GM12878 (cell line): ENCODE data around the gene CRYAA.

Experiments
- SIN3A ChIP-seq: IDR thresholded peaks from 2 replicates; pipeline ENCODE4 v1.6.1; 2012; ENCODE audit warnings: low read depth, low read length, improper control_type of control experiment
- SUPT20H ChIP-seq: IDR thresholded peaks from 2 replicates; pipeline ENCODE4 v1.6.1; 2011; ENCODE audit warnings: low read depth, mild to moderate bottlenecking, low read length, moderate library complexity, borderline replicate concordance; ENCODE audit not compliant: control insufficient read depth
- TF ChIP-seq, protein P1 (sequence below), 3 experiments: IDR thresholded peaks in 2 of 3; conservative IDR thresholded peaks in 1 of 3; 2 replicates each; pipeline ENCODE4 v1.5.1; 2011; ENCODE audit warnings: low read depth in 3 of 3, low read length in 3 of 3, mild to moderate bottlenecking in 3 of 3, control low read depth in 2 of 3, moderate library complexity in 2 of 3, inconsistent platforms in 1 of 3, mixed read lengths in 1 of 3; ENCODE audit not compliant: control insufficient read depth in 2 of 3, insufficient read depth in 1 of 3; ENCODE audit errors: extremely low read depth in 1 of 3

GRCh38 chr21:43208561-43209332 is 39.9 kb downstream of the CRYAA start:
- TF ChIP-seq SUPT20H, result no peak
- TF ChIP-seq, protein P1, sequence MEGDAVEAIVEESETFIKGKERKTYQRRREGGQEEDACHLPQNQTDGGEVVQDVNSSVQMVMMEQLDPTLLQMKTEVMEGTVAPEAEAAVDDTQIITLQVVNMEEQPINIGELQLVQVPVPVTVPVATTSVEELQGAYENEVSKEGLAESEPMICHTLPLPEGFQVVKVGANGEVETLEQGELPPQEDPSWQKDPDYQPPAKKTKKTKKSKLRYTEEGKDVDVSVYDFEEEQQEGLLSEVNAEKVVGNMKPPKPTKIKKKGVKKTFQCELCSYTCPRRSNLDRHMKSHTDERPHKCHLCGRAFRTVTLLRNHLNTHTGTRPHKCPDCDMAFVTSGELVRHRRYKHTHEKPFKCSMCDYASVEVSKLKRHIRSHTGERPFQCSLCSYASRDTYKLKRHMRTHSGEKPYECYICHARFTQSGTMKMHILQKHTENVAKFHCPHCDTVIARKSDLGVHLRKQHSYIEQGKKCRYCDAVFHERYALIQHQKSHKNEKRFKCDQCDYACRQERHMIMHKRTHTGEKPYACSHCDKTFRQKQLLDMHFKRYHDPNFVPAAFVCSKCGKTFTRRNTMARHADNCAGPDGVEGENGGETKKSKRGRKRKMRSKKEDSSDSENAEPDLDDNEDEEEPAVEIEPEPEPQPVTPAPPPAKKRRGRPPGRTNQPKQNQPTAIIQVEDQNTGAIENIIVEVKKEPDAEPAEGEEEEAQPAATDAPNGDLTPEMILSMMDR (IDR thresholded peaks at IDR 0.05 in 2 of 3, conservative IDR thresholded peaks at IDR 0.05 in 1 of 3; ENCODE audit: control insufficient read depth in 2 of 3, extremely low read depth in 1 of 3, insufficient read depth in 1 of 3, low read depth in 3 of 3, low read length in 3 of 3), result no peak
- TF ChIP-seq SIN3A, result no peak
